ENCODE results near the gene DCP1B.

DCP1B gene

DNA sequence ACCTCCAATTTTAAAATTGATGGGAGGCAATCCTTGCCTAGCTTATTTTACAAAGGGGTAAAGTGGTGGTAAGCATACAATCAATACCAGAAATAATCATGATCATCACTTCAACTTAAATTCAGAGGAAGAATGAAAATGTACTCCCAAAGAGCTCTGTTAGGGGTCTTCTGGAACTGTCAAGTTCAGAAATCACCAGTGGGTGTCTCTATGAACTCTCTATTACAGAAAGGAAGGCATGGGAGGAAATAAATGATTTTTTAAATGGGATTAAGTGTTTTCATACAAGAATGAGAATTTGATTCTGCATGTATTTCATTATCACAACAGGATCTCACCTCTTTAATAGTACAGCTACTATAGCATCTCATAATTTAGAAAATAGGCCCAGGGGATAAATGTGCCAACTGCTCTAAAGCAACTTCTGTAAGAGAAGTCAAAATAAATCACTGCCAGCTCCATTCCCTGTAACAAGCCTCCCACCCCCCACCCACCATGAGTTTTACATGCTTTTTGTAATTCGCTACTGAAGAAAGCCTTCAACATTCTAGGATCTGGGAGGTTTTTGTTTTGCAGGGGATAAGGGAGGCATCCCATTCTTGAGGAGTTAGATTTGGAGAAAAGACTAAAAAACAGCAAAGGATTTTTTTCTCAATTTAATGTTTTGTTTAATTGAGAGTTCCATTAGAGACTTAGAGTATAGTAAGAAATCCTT is 9.7 kb downstream of the DCP1B start:
- TF ChIP-seq, protein P1, sequence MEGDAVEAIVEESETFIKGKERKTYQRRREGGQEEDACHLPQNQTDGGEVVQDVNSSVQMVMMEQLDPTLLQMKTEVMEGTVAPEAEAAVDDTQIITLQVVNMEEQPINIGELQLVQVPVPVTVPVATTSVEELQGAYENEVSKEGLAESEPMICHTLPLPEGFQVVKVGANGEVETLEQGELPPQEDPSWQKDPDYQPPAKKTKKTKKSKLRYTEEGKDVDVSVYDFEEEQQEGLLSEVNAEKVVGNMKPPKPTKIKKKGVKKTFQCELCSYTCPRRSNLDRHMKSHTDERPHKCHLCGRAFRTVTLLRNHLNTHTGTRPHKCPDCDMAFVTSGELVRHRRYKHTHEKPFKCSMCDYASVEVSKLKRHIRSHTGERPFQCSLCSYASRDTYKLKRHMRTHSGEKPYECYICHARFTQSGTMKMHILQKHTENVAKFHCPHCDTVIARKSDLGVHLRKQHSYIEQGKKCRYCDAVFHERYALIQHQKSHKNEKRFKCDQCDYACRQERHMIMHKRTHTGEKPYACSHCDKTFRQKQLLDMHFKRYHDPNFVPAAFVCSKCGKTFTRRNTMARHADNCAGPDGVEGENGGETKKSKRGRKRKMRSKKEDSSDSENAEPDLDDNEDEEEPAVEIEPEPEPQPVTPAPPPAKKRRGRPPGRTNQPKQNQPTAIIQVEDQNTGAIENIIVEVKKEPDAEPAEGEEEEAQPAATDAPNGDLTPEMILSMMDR (conservative IDR thresholded peaks at IDR 0.05; ENCODE audit: control insufficient read depth, insufficient read depth, low read depth, low read length): no peak
- no peak overlapping the region for H3K4me3 ChIP-seq (ENCODE audit: control insufficient read depth, low read depth, low read length)
- DNase-seq (ENCODE audit: low read depth): no peak

DNA sequence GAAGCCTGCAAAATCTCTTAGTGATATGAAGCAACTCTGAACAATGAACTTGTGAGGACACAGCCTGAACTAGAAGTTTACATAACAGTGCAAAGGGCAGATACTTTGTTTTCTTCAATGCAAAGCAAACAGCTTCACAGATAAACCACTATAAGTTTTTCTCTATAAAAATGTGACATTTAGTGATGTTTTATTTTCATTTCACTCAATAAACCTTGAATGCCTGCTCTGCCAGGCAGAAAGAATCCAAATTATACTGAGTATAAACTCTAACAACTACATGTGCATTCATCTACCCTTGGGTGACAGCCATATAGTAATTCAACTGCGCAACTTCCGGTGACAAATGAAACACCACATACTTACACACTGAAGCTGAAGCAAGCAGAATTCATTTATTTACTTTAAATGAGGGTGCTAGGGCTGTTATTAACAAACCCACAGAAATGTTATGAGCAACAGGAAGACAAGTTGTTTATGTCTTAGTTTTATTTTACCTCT is 10.3 kb downstream of the DCP1B start:
- no peak overlapping the region for H3K4me3 ChIP-seq (ENCODE audit: control insufficient read depth, low read depth, low read length)
- TF ChIP-seq, protein P1 (conservative IDR thresholded peaks at IDR 0.05; ENCODE audit: control insufficient read depth, insufficient read depth, low read depth, low read length): no peak
- peak; percentile 61 for DNase-seq (ENCODE audit: low read depth)

DNA sequence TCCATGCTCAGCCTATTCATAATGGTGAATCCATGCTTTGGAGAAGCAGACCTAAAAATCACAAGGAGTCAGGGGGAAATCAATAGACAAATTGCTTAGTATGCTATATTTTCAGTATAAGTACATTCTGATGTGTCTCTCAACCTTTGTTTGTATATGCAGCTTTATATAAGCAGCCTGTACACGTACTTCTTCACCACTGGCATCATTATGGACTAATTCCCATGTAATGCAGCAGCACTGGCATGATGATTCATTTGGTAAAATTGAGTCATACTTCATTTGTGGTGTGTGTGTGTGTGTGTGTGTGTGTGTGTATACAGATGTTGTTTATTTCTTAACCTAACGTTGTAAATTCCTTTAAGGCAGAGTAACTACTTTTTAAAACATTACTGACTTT is 10.9 kb downstream of the DCP1B start:
- DNase-seq (ENCODE audit: low read depth): peak; percentile 96

DNA sequence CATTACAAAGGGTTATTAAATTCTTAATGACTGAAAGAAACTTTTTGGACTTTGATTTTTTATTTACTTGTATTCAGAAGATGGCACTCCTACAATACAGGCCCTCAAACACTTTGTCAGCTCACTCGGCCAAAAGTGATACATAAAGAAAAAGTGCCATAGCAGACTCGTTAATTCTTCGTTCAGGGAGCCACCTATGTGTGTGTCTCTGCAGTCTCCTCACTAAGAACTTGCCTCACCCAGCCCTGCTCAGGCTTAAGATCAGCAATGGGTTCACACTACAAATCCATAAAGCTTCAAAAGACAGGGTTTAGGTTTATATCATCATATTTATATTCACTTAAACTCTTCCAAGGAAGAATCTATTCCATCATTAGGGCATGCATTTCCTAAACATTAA is 11.5 kb downstream of the DCP1B start:
- TF ChIP-seq, protein P1 (conservative IDR thresholded peaks at IDR 0.05; ENCODE audit: control insufficient read depth, insufficient read depth, low read depth, low read length): no peak
- no peak for DNase-seq (ENCODE audit: low read depth)

More for the DNA sequence above, 10.9 kb downstream of the DCP1B start:
- TF ChIP-seq, protein P1 (conservative IDR thresholded peaks at IDR 0.05; ENCODE audit: control insufficient read depth, insufficient read depth, low read depth, low read length): no peak
- H3K4me3 ChIP-seq (ENCODE audit: control insufficient read depth, low read depth, low read length): no peak overlapping the region

DNA sequence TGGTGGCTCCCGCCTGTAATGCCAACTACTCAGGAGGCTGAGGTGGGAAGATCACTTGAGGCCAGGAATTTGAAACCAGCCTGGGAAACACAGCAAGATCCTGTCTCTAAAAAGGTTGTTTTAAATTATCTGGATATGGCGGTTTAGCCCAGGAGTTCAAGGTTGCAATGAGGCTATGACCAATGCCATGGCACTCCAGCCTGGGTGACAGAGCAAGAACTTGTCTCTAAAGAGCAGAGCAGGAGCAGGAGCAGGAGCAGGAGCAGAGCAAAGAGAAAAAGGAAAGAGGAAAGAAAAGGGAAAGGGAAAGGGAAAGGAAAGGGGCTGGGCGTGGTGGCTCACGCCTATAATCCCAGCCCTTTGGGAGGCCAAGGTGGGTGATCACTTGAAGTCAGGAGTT is 15.1 kb downstream of the DCP1B start:
- DNase-seq (ENCODE audit: low read depth): no peak
- no peak overlapping the region for H3K4me3 ChIP-seq (ENCODE audit: control insufficient read depth, low read depth, low read length)
- TF ChIP-seq, protein P1 (conservative IDR thresholded peaks at IDR 0.05; ENCODE audit: control insufficient read depth, insufficient read depth, low read depth, low read length): no peak

More for the DNA sequence above, 11.5 kb downstream of the DCP1B start:
- no peak overlapping the region for H3K4me3 ChIP-seq (ENCODE audit: control insufficient read depth, low read depth, low read length)

DNA sequence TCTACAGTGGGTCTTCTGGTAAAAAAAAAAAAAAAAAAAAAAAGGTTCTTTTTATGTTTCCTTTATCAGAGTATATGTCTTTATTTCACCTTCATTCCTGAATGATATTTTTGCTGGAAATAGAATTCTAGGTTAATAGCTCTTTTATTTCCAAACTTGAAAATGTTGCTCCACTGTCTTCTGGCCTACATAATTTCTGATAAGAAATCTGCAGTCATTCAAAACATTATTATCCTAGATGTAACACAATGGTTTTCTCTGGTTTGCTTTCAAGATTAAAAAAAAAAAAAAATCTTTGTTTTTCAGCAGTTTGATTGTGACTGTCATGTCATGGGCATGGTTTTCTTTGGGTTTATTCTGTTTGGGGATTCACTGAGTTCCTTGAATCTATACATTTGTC is 19.5 kb downstream of the DCP1B start:
- H3K4me3 ChIP-seq (ENCODE audit: control insufficient read depth, low read depth, low read length): no peak overlapping the region
- no peak for DNase-seq (ENCODE audit: low read depth)
- TF ChIP-seq, protein P1 (conservative IDR thresholded peaks at IDR 0.05; ENCODE audit: control insufficient read depth, insufficient read depth, low read depth, low read length): no peak

Measured in fibroblast of mammary gland (primary cell).